Caco-2 (cell line): Measurements from ENCODE around the gene FEZ2. TPM values are rescaled to one million over a fixed set of nuclear protein-coding genes. Genes with fewer than 3 reads are reported as not detected.

ENCODE experiments used
- BruUV-seq: library from RNA; stranded (reverse); fragments of 400-500 nt; replicated peaks from 2 replicates; lab custom pipeline; 2021; lab: Mats Ljungman, UMichigan
- CTCF ChIA-PET: fragments of 300-600 bp; sonication (Branson Sonifier 250); formaldehyde crosslinking; loops from one replicate; lab custom pipeline; 2022; ENCODE audit warnings: antibody characterized with exemption; lab: Charles Lee
- POLR2A ChIA-PET: fragments of 300-600 bp; sonication (Branson Sonifier 250); formaldehyde crosslinking; loops from one replicate; lab custom pipeline; 2022; ENCODE audit warnings: antibody characterized with exemption; lab: Charles Lee
- DNase-seq, 2 experiments: peaks; one replicate each; pipeline versions ENCODE4 v3.0.0 to v3.0.0-alpha.2; 2020 to 2022
- H3K27me3 ChIP-seq: replicated peaks from 2 replicates; pipeline ENCODE4 v1.6.0; 2011; ENCODE audit warnings: low read length; ENCODE audit not compliant: control insufficient read depth, insufficient read depth
- H3K36me3 ChIP-seq: 2 replicates; pipeline ENCODE4 v1.5.1; 2011; ENCODE audit warnings: low read length; ENCODE audit not compliant: control insufficient read depth, insufficient read depth
- H3K4me1 ChIP-seq: fragments of 250-450 bp; sonication (Bioruptor Pico); 2 replicates; pipeline ENCODE4 v1.5.1; 2020; ENCODE audit warnings: mild to moderate bottlenecking
- H3K4me3 ChIP-seq: 2 replicates; pipeline ENCODE4 v1.5.1; 2011; ENCODE audit warnings: low read depth, mild to moderate bottlenecking, control low read depth, low read length
- H3K9me3 ChIP-seq: fragments of 250-450 bp; sonication (Bioruptor Pico); 2 replicates; pipeline ENCODE4 v1.5.1; 2020; ENCODE audit warnings: mild to moderate bottlenecking, moderate library complexity
- H3K27ac Mint-ChIP-seq: one replicate; pipeline ENCODE4 v1.8.0; 2022; ENCODE audit warnings: mixed read lengths; ENCODE audit not compliant: unreplicated experiment
- H3K27me3 Mint-ChIP-seq: one replicate; pipeline ENCODE4 v1.8.0; 2022; ENCODE audit warnings: mixed read lengths; ENCODE audit not compliant: insufficient read depth, unreplicated experiment
- H3K36me3 Mint-ChIP-seq: one replicate; pipeline ENCODE4 v1.8.0; 2022; ENCODE audit warnings: mild to moderate bottlenecking, mixed read lengths; ENCODE audit not compliant: insufficient read depth, unreplicated experiment
- H3K4me1 Mint-ChIP-seq: one replicate; pipeline ENCODE4 v1.8.0; 2022; ENCODE audit warnings: low read depth, mixed read lengths; ENCODE audit not compliant: unreplicated experiment
- H3K4me3 Mint-ChIP-seq: one replicate; pipeline ENCODE4 v1.8.0; 2022; ENCODE audit warnings: mild to moderate bottlenecking, moderate library complexity, mixed read lengths; ENCODE audit not compliant: unreplicated experiment
- H3K9me3 Mint-ChIP-seq: one replicate; pipeline ENCODE4 v1.8.0; 2022; ENCODE audit warnings: mixed read lengths; ENCODE audit not compliant: unreplicated experiment
- CTCF ChIP-seq, 2 experiments: fragments of 200-600 bp in 1 of 2; IDR thresholded peaks; 1 replicate in 1 of 2; 2 replicates in 1 of 2; pipeline versions ENCODE4 v1.5.1 to v1.8.0; 2011 to 2022; ENCODE audit warnings: antibody characterized with exemption in 1 of 2, control low read depth in 1 of 2, inconsistent platforms in 1 of 2, low read depth in 1 of 2, low read length in 1 of 2, mild to moderate bottlenecking in 1 of 2, moderate library complexity in 1 of 2; ENCODE audit not compliant: insufficient read depth in 1 of 2, severe bottlenecking in 1 of 2, unreplicated experiment in 1 of 2
- intact Hi-C: fragments of 100-400 bp; cut with micrococcal nuclease; formaldehyde crosslinking; loops from one replicate; pipeline ENCODE4 v1.10.0; 2022; ENCODE audit not compliant: unreplicated experiment
- total RNA-seq: library from RNA; stranded (reverse); gene quantifications from 2 replicates; pipeline ENCODE4 v1.2.3, GENCODE V29; 2022

FEZ2 gene
- total RNA-seq, 1 experiment from 2014 or later: 55.8 TPM

DNA sequence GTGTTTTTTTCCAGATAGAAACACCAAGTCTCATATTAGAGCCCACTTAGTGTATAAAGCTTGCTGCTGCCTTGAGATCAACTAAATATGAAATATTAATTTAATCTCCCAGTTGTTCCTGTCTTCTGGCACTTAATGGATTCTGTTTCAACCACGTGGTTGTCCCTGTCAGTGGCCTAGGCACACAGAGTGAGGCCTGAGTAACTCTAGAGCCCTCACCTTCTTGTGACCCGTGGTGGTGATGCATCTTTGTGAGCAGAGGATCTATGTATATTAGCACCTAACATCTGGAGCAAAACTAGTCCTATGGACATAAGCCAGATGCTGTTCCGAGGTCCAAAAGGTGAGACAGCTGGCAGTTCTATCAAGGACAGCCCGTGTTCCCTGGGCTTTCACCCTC is 74.8 kb downstream of the FEZ2 start:
- Histone ChIP-seq H3K27me3 (no peaks in the 10 kb centered on the region), H3K36me3 (peaks cover 4% of the 10 kb centered on the region; the same call in 1 of the 2 replicates), H3K9me3 (no peaks in the 10 kb centered on the region), H3K4me3 (no peak overlapping the region), H3K4me1 (no peaks in the 10 kb centered on the region; the same call in 1 of the 2 replicates)
- Mint-ChIP-seq H3K27ac (no peak overlapping the region), H3K4me3 (no peak overlapping the region), H3K27me3 (no peaks in the 10 kb centered on the region), H3K4me1 (peaks cover 23% of the 10 kb centered on the region), H3K36me3 (peaks cover 88% of the 10 kb centered on the region), H3K9me3 (no peaks in the 10 kb centered on the region)
- no TSS peak for BruUV-seq
- CTCF ChIA-PET: no interaction called here
- intact Hi-C loops: no loop called here
- no peak for DNase-seq
- no peak for TF ChIP-seq CTCF (IDR thresholded peaks at IDR 0.05; ENCODE audit: insufficient read depth in 1 of 2, low read depth in 1 of 2, low read length in 1 of 2, severe bottlenecking in 1 of 2, unreplicated experiment in 1 of 2)
- POLR2A ChIA-PET: no interaction called here

GRCh38 chr2:36520431-36520830 is 77.5 kb downstream of the FEZ2 start:
- Histone ChIP-seq H3K27me3 (no peaks in the 10 kb centered on the region), H3K4me3 (no peak overlapping the region), H3K4me1 (no peaks in the 10 kb centered on the region; the same call in 1 of the 2 replicates), H3K9me3 (no peaks in the 10 kb centered on the region), H3K36me3 (peaks cover 3% of the 10 kb centered on the region)
- H3K27me3 Mint-ChIP-seq: no peaks in the 10 kb centered on the region
- DNase-seq: no peak
- peak overlapping the region; percentile 37 for H3K27ac Mint-ChIP-seq
- TF ChIP-seq CTCF (IDR thresholded peaks at IDR 0.05; ENCODE audit: insufficient read depth in 1 of 2, low read depth in 1 of 2, low read length in 1 of 2, severe bottlenecking in 1 of 2, unreplicated experiment in 1 of 2): no peak
- POLR2A ChIA-PET: no interaction called here
- intact Hi-C loops: no loop called here
- BruUV-seq: no TSS peak
- H3K4me3 Mint-ChIP-seq: no peak overlapping the region
- no peaks in the 10 kb centered on the region for H3K9me3 Mint-ChIP-seq
- CTCF ChIA-PET: no interaction called here
- peaks cover 99% of the 10 kb centered on the region for H3K36me3 Mint-ChIP-seq
- H3K4me1 Mint-ChIP-seq: peaks cover 23% of the 10 kb centered on the region

DNA sequence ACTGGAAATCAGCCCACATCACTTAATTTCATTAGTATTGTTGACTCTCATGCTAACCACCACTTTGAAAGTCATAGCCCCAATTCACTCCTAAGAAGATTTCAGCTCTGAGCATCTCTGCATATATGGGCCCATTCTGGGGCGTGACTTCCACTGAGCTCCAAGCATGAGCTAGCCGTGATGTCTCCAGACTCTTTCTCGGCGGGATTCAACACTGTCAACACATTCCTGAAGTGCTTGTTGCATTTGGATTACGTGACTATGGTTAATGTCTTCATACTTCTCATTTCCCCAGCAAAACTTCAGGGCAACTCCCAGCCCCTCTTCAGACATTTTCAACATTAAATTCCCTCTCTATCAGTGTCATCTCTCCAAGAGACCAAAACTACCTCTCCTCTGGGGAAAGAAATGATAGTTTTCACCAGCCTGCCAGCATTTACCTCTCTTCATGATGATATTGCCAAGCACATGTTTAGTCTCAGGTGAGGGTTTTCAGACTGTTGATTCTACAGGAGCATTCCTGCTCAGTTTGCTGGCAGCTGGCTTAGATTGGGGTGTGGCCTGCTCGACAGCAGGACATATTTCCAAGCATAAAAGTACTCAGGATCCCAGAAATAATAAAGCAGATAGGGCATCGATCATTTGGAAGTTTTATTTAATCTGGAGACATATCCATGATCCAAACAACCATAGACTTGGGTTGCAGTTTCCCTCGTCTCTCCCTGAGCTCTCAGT is 81.7 kb downstream of the FEZ2 start:
- peak overlapping the region; percentile 1 for H3K27ac Mint-ChIP-seq
- intact Hi-C loops: no loop called here

More for the DNA sequence above, 81.7 kb downstream of the FEZ2 start:
- Mint-ChIP-seq H3K27me3 (no peaks in the 10 kb centered on the region), H3K4me3 (no peak overlapping the region), H3K9me3 (no peaks in the 10 kb centered on the region), H3K36me3 (peaks cover 99% of the 10 kb centered on the region), H3K4me1 (peaks cover 18% of the 10 kb centered on the region)
- peaks cover 6% of the 10 kb centered on the region for H3K36me3 ChIP-seq
- no peaks in the 10 kb centered on the region for H3K9me3 ChIP-seq
- CTCF ChIA-PET: no interaction called here
- no peaks in the 10 kb centered on the region; the same call in 1 of the 2 replicates for H3K4me1 ChIP-seq
- no peak for DNase-seq
- no TSS peak for BruUV-seq
- H3K4me3 ChIP-seq: no peak overlapping the region
- POLR2A ChIA-PET: interaction anchor here (0.5 kb wide), 1 partner anchor 30 kb away, joined by 3 read pairs; no protein-coding TSS in a partner anchor
- no peak for TF ChIP-seq CTCF (IDR thresholded peaks at IDR 0.05; ENCODE audit: insufficient read depth in 1 of 2, low read depth in 1 of 2, low read length in 1 of 2, severe bottlenecking in 1 of 2, unreplicated experiment in 1 of 2)
- H3K27me3 ChIP-seq: no peaks in the 10 kb centered on the region
